Femur (tissue), 1 donor: ENCODE data around the gene HBA1.
"Not testable (repeated sequence)": the region's sequence is repeated elsewhere in the genome, so short reads cannot be mapped to it uniquely, and the experiment has no call there.

ENCODE experiments used
- DNase-seq: peaks from one replicate; pipeline ENCODE4 v3.0.0-alpha.2; 2017

HBA1 gene

GRCh38 chr16:211631-212180 lies 35.2 kb downstream of the HBA1 start:
- not testable (repeated sequence) for DNase-seq

GRCh38 chr16:212999-213398 lies 36.5 kb downstream of the HBA1 start:
- no peak for DNase-seq

GRCh38 chr16:220021-220420 lies 43.5 kb downstream of the HBA1 start:
- DNase-seq: no peak
